ENCODE measurements around the gene EXOC3L1.
A peak's percentile ranks its signal among the peaks of the same experiment; 100 is the strongest.

The EXOC3L1 gene

GRCh38 chr16:67223992-67224391 is 34.1 kb upstream of the EXOC3L1 start:
- no peak overlapping the region for H3K27ac ChIP-seq
- no peak for DNase-seq (ENCODE audit: low read depth, low spot score)

GRCh38 chr16:67216612-67217490 is 26.9 kb upstream of the EXOC3L1 start:
- no peak overlapping the region for H3K27ac ChIP-seq
- no peak for DNase-seq (ENCODE audit: low read depth, low spot score)

GRCh38 chr16:67215706-67216105 is 25.8 kb upstream of the EXOC3L1 start:
- no peak overlapping the region for H3K27ac ChIP-seq
- no peak for DNase-seq (ENCODE audit: low read depth, low spot score)

GRCh38 chr16:67213197-67214019 is 23.5 kb upstream of the EXOC3L1 start:
- no peak for DNase-seq (ENCODE audit: low read depth, low spot score)
- H3K27ac ChIP-seq = peak overlapping the region; percentile 81

GRCh38 chr16:67212766-67213165 is 22.8 kb upstream of the EXOC3L1 start:
- DNase-seq (ENCODE audit: low read depth, low spot score) = no peak
- H3K27ac ChIP-seq = peak overlapping the region; percentile 81

- no peak overlapping the region for H3K27ac ChIP-seq
- DNase-seq (ENCODE audit: low read depth, low spot score) = no peak
These were observed 21.7 kb upstream of the EXOC3L1 start for GRCh38 chr16:67211674-67212073.

GRCh38 chr16:67210069-67210937 is 20.4 kb upstream of the EXOC3L1 start:
- no peak for DNase-seq (ENCODE audit: low read depth, low spot score)
- no peak overlapping the region for H3K27ac ChIP-seq

- H3K27ac ChIP-seq = no peak overlapping the region
- DNase-seq (ENCODE audit: low read depth, low spot score) = no peak
These were observed 19.6 kb upstream of the EXOC3L1 start for GRCh38 chr16:67209565-67209964.

- no peak for DNase-seq (ENCODE audit: low read depth, low spot score)
- peak overlapping the region; percentile 70 for H3K27ac ChIP-seq
These were observed 18.4 kb upstream of the EXOC3L1 start for GRCh38 chr16:67208154-67208896.

- DNase-seq (ENCODE audit: low read depth, low spot score) = no peak
- peak overlapping the region; percentile 70 for H3K27ac ChIP-seq
These were observed 17.5 kb upstream of the EXOC3L1 start for GRCh38 chr16:67207249-67208091.

GRCh38 chr16:67206838-67207248 is 16.9 kb upstream of the EXOC3L1 start:
- H3K27ac ChIP-seq = peak overlapping the region; percentile 70
- DNase-seq (ENCODE audit: low read depth, low spot score) = no peak

GRCh38 chr16:67206129-67206837 is 16.3 kb upstream of the EXOC3L1 start:
- peak overlapping the region; percentile 70 for H3K27ac ChIP-seq
- no peak for DNase-seq (ENCODE audit: low read depth, low spot score)

- no peak for DNase-seq (ENCODE audit: low read depth, low spot score)
- H3K27ac ChIP-seq = no peak overlapping the region
These were observed 14.1 kb upstream of the EXOC3L1 start for GRCh38 chr16:67204076-67204475.

GRCh38 chr16:67202956-67203493 is 13.1 kb upstream of the EXOC3L1 start:
- no peak overlapping the region for H3K27ac ChIP-seq
- DNase-seq (ENCODE audit: low read depth, low spot score) = no peak

GRCh38 chr16:67202426-67202825 is 12.5 kb upstream of the EXOC3L1 start:
- no peak overlapping the region for H3K27ac ChIP-seq
- DNase-seq (ENCODE audit: low read depth, low spot score) = no peak

- no peak overlapping the region for H3K27ac ChIP-seq
- DNase-seq (ENCODE audit: low read depth, low spot score) = no peak
These were observed 11.7 kb upstream of the EXOC3L1 start for GRCh38 chr16:67201411-67202345.

GRCh38 chr16:67200491-67200890 is 10.6 kb upstream of the EXOC3L1 start:
- DNase-seq (ENCODE audit: low read depth, low spot score) = no peak
- H3K27ac ChIP-seq = no peak overlapping the region

Measured in epithelial cell of prostate (primary cell).